Measurements from ENCODE around the gene ZC3H4. TPM values are rescaled to one million over a fixed set of nuclear protein-coding genes. Genes with fewer than 3 reads are reported as not detected.

Gene ZC3H4
- total and polyA plus RNA-seq, 9 donors, result 10.7 to 58.2 (median 45.5) TPM

DNA sequence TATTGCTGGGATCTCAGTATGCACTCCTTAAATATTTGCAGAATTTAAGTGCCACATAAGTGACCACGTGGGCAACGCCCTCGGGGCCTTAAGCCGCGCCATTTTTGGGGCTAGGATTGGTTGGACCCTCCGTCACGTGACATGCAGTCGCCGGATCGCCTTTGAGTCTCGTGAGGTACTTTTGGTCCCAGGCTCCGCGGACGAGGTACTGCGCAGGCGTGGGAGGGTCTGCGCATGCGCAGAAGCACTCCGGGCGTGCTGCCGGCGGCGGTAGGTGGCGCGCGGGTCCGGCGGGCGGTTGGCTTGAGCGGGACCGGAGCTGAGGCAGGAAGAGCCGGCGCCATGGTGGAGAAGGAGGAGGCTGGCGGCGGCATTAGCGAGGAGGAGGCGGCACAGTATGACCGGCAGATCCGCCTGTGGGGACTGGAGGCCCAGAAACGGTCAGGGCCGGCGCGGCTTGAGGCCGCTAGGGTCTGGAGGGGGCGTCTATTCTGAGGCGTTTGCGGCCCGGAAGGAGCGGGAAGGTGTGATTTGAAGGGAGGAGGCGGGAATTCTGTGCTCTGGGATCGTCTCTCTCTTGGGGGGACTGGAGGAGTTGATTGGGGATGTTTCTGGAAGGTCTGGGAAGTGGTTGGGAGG lies 17.1 kb upstream of the ZC3H4 start, which contains the start of gene SAE1:
SAE1 (plus strand) TSS at position 247 of the 639 bp plus-strand sequence; CDS start at position 343, 96 bp downstream.
- H3K27me3 ChIP-seq, result no peaks in the 10 kb centered on the region
- peak within 1 kb of the TSS; percentile 73 to 88 for H3K27ac ChIP-seq
- H3K9me3 ChIP-seq, result no peaks in the 10 kb centered on the region
- intact Hi-C loops (cut with DNase I), result no loop called here
- no peaks in the 10 kb centered on the region for H3K36me3 ChIP-seq
- peak within 1 kb of the TSS; percentile 83 for H3K4me3 ChIP-seq
- H3K4me1 ChIP-seq (ENCODE audit: insufficient read depth), result peaks cover 9% of the 10 kb centered on the region
- WGBS, 3 donors, result 0% methylated on average over 51 of the region's 51 CpGs
- TF ChIP-seq CTCF (IDR thresholded peaks at IDR 0.05), result peak; percentile 24 to 71 (median 71)
- no peak for TF ChIP-seq EP300 (IDR thresholded peaks at IDR 0.05)
- TF ChIP-seq POLR2A (IDR thresholded peaks at IDR 0.05), result peak; percentile 47
- DNase-seq, result peak; percentile 93 to 97 (median 93)

DNA sequence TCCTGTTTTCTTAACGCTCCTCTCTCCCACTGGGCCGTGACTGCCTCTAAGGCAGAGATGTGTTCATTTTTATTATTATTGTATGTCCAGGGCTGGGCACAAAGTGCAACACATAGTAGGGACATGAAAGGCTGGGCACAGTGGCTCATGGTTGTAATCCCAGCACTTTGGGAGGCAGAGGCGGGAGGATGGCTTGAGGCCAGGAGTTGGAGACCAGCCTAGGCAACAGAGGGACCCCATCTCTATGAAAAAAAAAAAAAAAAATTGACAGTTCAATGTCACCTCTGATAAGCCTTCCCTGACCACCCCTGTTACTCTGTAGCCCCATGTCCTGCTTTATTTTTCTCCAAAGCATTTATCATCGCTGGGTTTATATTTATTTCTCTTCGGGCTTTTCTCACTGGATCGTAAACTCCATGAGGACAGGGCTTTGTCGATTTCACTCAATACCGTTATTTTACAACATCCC lies 16.6 kb upstream of the ZC3H4 start:
- peaks cover 7% of the 10 kb centered on the region for H3K4me1 ChIP-seq (ENCODE audit: insufficient read depth)
- DNase-seq, result peak in 2 of 5 donors; percentile 28 to 49
- TF ChIP-seq EP300 (IDR thresholded peaks at IDR 0.05), result no peak
- TF ChIP-seq CTCF (IDR thresholded peaks at IDR 0.05), result no peak
- no peak for TF ChIP-seq POLR2A (IDR thresholded peaks at IDR 0.05)
- H3K9me3 ChIP-seq, result no peaks in the 10 kb centered on the region
- peak overlapping the region; percentile 83 for H3K4me3 ChIP-seq
- H3K27ac ChIP-seq, result peak overlapping the region; percentile 5 to 88
- intact Hi-C loops (cut with DNase I), result no loop called here
- H3K36me3 ChIP-seq, result no peaks in the 10 kb centered on the region
- no peaks in the 10 kb centered on the region for H3K27me3 ChIP-seq
- WGBS, 3 donors, result 56 to 66% (median 57%) methylated on average over 8 of the region's 8 CpGs

DNA sequence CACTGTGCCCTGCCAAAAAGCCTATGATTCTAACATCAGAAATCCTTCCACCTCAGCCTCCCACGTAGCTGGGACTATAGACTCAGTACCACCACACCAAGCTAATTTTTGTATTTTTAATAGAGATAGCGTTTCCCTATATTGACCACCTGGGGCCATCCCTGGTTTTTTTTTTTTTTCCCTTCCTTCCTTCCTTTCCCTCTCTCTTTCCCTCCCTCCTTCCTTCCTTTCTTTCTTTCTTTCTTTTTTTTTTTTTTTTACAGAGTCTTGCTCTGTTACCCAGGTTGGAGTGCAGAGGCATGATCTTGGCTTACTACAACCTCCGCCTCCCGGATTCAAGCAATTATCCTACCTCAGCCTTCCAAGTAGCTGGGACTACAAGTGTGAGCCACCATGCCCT lies 16.0 kb upstream of the ZC3H4 start:
- WGBS, 3 donors, result 86 to 92% (median 89%) methylated on average over 4 of the region's 4 CpGs
- Histone ChIP-seq H3K36me3 (no peaks in the 10 kb centered on the region), H3K27me3 (no peaks in the 10 kb centered on the region), H3K4me3 (no peak overlapping the region), H3K9me3 (no peaks in the 10 kb centered on the region), H3K27ac (peak overlapping the region in 1 of 2 donors; percentile 5), H3K4me1 (ENCODE audit: insufficient read depth) (peaks cover 7% of the 10 kb centered on the region)
- TF ChIP-seq POLR2A (IDR thresholded peaks at IDR 0.05), result no peak
- TF ChIP-seq EP300 (IDR thresholded peaks at IDR 0.05), result no peak
- no peak for TF ChIP-seq CTCF (IDR thresholded peaks at IDR 0.05)
- intact Hi-C loops (cut with DNase I), result loop anchor here in 2 of 4 donors (2.0 to 10.0 kb wide), 2 partner anchors 95 kb away; no protein-coding TSS in a partner anchor
- no peak for DNase-seq

DNA sequence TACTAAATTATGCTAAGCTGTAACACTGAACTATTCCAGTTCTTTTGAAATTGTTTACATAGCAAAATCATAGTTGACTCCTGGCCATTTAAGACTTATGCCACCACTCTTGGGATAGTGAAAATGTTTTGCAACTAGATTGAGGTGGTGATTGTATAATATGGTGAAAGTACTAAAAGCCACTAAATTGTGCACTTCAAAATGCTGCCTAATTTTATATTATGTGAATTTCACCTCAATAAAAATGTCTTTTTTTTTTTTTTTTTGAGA lies 12.0 kb upstream of the ZC3H4 start:
- Histone ChIP-seq H3K36me3 (no peaks in the 10 kb centered on the region), H3K9me3 (no peaks in the 10 kb centered on the region), H3K4me3 (no peak overlapping the region), H3K4me1 (ENCODE audit: insufficient read depth) (no peaks in the 10 kb centered on the region), H3K27ac (no peak overlapping the region), H3K27me3 (no peaks in the 10 kb centered on the region)
- no peak for TF ChIP-seq POLR2A (IDR thresholded peaks at IDR 0.05)
- no peak for TF ChIP-seq EP300 (IDR thresholded peaks at IDR 0.05)
- TF ChIP-seq CTCF (IDR thresholded peaks at IDR 0.05), result no peak
- intact Hi-C loops (cut with DNase I), result loop anchor here in 1 of 4 donors (10.0 kb wide), 1 partner anchor 91 kb away; no protein-coding TSS in a partner anchor
- no peak for DNase-seq
